Activated CD8-positive, alpha-beta memory T cell treated with anti-CD3 and anti-CD28 coated beads for 1 hour (primary cell): ENCODE results near the gene SLC7A4.

Experiments used
- DNase-seq, 2 donors: peaks; one replicate each; pipeline ENCODE4 v3.0.0-alpha.2; 2020; ENCODE audit warnings: low read depth in 1 of 2; ENCODE audit errors: extremely low read depth in 1 of 2

SLC7A4 gene

GRCh38 chr22:20989323-20990138, 42.8 kb downstream of the SLC7A4 start:
- no peak for DNase-seq

GRCh38 chr22:20988573-20989322, 43.6 kb downstream of the SLC7A4 start:
- DNase-seq = no peak

GRCh38 chr22:20987375-20987774, 45.0 kb downstream of the SLC7A4 start:
- DNase-seq = no peak

- no peak for DNase-seq
Observed at GRCh38 chr22:20986365-20986764, 46.0 kb downstream of the SLC7A4 start.

- no peak for DNase-seq
Observed at GRCh38 chr22:20985720-20986119, 46.6 kb downstream of the SLC7A4 start.

- DNase-seq = no peak
Observed at GRCh38 chr22:20983081-20983771, 49.1 kb downstream of the SLC7A4 start.

- no peak for DNase-seq
Observed at GRCh38 chr22:20982563-20982882, 49.8 kb downstream of the SLC7A4 start.

- DNase-seq = peak; percentile 31 to 48
Observed at GRCh38 chr22:20981787-20982562, 50.4 kb downstream of the SLC7A4 start, which contains the start of gene LZTR1. Gene LZTR1 (plus strand): TSS chr22:20982297. CDS start chr22:20982372, 75 bp downstream.

GRCh38 chr22:20980938-20981722, 51.2 kb downstream of the SLC7A4 start:
- no peak for DNase-seq

GRCh38 chr22:20980523-20980922, 51.8 kb downstream of the SLC7A4 start:
- no peak for DNase-seq

GRCh38 chr22:20979940-20980453, 52.4 kb downstream of the SLC7A4 start:
- DNase-seq = no peak

- DNase-seq = peak; percentile 20 to 29
Observed at GRCh38 chr22:20979243-20979809, 53.0 kb downstream of the SLC7A4 start.
